ENCODE measurements around the gene PRSS53.
"Not testable (repeated sequence)": the region's sequence is repeated elsewhere in the genome, so short reads cannot be mapped to it uniquely, and the experiment has no call there.

The PRSS53 gene

DNA sequence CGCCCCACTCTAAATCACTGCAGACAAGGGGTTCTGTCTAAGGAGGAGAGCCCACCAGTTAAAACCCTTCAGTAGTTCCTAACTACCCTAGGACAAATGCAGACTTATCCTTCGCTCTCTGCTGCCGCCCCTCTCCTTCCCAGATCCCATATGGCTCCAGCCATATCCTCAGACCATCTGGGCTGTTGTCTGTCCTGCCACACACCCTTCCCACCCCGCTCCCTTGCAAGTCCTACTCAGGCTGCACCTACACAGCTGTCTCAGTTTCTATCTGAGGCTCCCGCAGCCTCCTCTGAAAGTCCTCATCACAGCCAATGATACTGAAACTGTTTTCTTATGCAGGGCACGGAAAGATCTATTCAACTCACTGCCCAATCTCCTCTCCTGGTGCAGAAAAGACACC lies 18.7 kb upstream of the PRSS53 start:
- Histone ChIP-seq H3K4me3 (ENCODE audit: low read length, poor library complexity, severe bottlenecking) (peak overlapping the region; percentile 79), H3K4me2 (ENCODE audit: low read depth, low read length, poor library complexity, severe bottlenecking) (peak overlapping the region; percentile 90), H3K9me3 (ENCODE audit: insufficient read depth, low read depth, low read length) (no peaks in the 10 kb centered on the region), H3K79me2 (ENCODE audit: insufficient read depth, low read length) (peaks cover 29% of the 10 kb centered on the region), H3K9me2 (replicated peaks; ENCODE audit: low read depth, low read length) (no peaks in the 10 kb centered on the region), H3F3A (ENCODE audit: low read depth) (0 out of 2 replicates have a peak, but pooled peaks cover 6% of the 10 kb centered on the region), H4K20me1 (ENCODE audit: insufficient read depth, low read length, poor library complexity, severe bottlenecking) (peaks cover 5% of the 10 kb centered on the region), H3K4me1 (ENCODE audit: insufficient read depth, low read length, poor library complexity, severe bottlenecking) (peaks cover 14% of the 10 kb centered on the region), H2AFZ (ENCODE audit: low read length) (peak overlapping the region; percentile 91; the same call in 1 of the 2 replicates), H3K27me3 (ENCODE audit: insufficient read depth, low read length, poor library complexity, severe bottlenecking) (no peaks in the 10 kb centered on the region), H3K9ac (ENCODE audit: low read depth, low read length, poor library complexity, severe bottlenecking) (peak overlapping the region; percentile 95), H3K36me3 (ENCODE audit: insufficient read depth, low read length) (peaks cover 12% of the 10 kb centered on the region; the same call in 1 of the 2 replicates)
- no peak for TF ChIP-seq EZH2phosphoT487 (IDR thresholded peaks at IDR 0.05; ENCODE audit: borderline replicate concordance)
- TF ChIP-seq, protein P1, sequence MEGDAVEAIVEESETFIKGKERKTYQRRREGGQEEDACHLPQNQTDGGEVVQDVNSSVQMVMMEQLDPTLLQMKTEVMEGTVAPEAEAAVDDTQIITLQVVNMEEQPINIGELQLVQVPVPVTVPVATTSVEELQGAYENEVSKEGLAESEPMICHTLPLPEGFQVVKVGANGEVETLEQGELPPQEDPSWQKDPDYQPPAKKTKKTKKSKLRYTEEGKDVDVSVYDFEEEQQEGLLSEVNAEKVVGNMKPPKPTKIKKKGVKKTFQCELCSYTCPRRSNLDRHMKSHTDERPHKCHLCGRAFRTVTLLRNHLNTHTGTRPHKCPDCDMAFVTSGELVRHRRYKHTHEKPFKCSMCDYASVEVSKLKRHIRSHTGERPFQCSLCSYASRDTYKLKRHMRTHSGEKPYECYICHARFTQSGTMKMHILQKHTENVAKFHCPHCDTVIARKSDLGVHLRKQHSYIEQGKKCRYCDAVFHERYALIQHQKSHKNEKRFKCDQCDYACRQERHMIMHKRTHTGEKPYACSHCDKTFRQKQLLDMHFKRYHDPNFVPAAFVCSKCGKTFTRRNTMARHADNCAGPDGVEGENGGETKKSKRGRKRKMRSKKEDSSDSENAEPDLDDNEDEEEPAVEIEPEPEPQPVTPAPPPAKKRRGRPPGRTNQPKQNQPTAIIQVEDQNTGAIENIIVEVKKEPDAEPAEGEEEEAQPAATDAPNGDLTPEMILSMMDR (conservative IDR thresholded peaks at IDR 0.05; ENCODE audit: low read length): no peak

DNA sequence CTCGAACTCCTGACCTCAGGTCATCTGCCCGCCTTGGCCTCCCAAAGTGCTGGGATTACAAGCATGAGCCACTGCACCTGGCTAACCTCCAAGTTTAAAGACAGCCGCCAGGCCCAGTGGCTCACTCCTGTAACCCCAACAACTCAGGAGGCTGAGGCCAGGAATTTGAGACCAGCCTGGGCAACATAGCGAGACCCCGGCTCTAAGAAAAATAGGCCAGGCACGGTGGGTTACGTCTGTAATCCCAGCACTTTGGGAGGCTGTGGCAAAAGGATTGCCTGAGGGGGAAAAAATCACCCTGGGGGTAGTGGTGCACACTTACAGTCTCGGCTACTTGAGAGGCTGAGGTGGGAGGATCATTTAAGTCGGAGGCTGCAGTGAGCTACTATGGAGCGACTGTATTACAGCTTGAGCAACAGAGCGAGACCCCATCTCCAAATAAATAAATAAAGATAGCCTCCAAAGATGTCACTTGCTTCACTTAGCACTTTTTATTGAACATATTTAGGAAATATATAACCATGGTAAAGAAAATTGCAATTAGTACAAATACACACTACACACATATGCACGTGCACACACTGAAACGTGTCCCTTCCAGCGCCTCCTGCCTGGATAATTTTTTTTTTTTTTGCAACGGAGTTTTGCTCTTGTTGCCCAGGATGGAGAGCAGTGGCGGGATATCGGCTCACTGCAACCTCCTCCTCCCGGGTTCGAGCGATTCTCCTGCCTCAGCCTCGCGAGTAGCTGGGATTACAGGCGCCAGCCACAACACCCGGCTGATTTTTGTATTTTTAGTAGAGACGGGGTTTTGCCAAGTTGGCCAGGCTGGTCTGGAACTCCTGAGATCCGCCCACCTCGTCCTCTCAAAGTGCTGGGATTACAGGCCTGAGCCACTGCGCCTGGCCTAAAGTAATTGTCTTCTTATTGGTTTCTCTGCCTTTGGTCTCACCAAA lies 18.0 kb upstream of the PRSS53 start:
- TF ChIP-seq EZH2phosphoT487 (IDR thresholded peaks at IDR 0.05; ENCODE audit: borderline replicate concordance): no peak
- TF ChIP-seq, protein P1 (conservative IDR thresholded peaks at IDR 0.05; ENCODE audit: low read length): no peak
- H2AFZ ChIP-seq (ENCODE audit: low read length): no peak overlapping the region
- H4K20me1 ChIP-seq (ENCODE audit: insufficient read depth, low read length, poor library complexity, severe bottlenecking): peaks cover 5% of the 10 kb centered on the region
- no peaks in the 10 kb centered on the region for H3K27me3 ChIP-seq (ENCODE audit: insufficient read depth, low read length, poor library complexity, severe bottlenecking)
- H3K4me1 ChIP-seq (ENCODE audit: insufficient read depth, low read length, poor library complexity, severe bottlenecking): peaks cover 14% of the 10 kb centered on the region
- H3K9me3 ChIP-seq (ENCODE audit: insufficient read depth, low read depth, low read length): no peaks in the 10 kb centered on the region
- no peaks in the 10 kb centered on the region for H3K9me2 ChIP-seq (replicated peaks; ENCODE audit: low read depth, low read length)
- H3K36me3 ChIP-seq (ENCODE audit: insufficient read depth, low read length): peaks cover 6% of the 10 kb centered on the region; the same call in 1 of the 2 replicates
- peak overlapping the region; percentile 95 for H3K9ac ChIP-seq (ENCODE audit: low read depth, low read length, poor library complexity, severe bottlenecking)
- H3K79me2 ChIP-seq (ENCODE audit: insufficient read depth, low read length): peaks cover 29% of the 10 kb centered on the region
- 0 out of 2 replicates have a peak, but pooled peaks cover 6% of the 10 kb centered on the region for H3F3A ChIP-seq (ENCODE audit: low read depth)
- peak overlapping the region; percentile 90 for H3K4me2 ChIP-seq (ENCODE audit: low read depth, low read length, poor library complexity, severe bottlenecking)
- peak overlapping the region; percentile 79 for H3K4me3 ChIP-seq (ENCODE audit: low read length, poor library complexity, severe bottlenecking)

DNA sequence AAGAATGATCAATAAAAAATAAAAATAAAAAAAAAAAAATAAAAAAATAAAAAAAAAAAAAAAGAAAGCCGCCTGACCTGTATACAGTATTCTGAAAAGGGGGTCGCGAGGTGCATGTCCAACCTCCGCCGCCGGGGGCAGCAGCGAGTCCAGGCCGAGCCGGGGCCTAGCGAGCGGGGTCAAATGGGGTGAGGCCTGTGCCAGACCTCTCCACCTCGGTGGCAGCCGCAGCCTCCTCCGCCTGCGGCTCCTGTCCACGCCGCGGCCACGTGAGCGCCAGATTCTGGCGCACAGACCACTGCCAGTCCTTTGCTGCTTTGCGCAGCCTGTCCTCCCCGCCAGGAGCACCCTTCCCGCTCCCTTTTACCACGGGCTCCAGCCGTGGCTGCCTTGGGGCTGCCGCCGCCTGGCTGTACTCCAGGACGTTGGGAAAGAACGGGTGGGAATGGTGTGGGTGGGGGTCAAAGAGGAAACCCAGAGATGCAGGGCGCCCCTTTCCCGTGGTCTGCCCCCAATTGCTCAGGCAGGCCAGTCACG lies 17.0 kb upstream of the PRSS53 start:
- Histone ChIP-seq H3K9ac (ENCODE audit: low read depth, low read length, poor library complexity, severe bottlenecking) (peak overlapping the region; percentile 50), H4K20me1 (ENCODE audit: insufficient read depth, low read length, poor library complexity, severe bottlenecking) (peaks cover 5% of the 10 kb centered on the region), H3K27me3 (ENCODE audit: insufficient read depth, low read length, poor library complexity, severe bottlenecking) (no peaks in the 10 kb centered on the region), H2AFZ (ENCODE audit: low read length) (peak overlapping the region; percentile 91; the same call in 1 of the 2 replicates), H3F3A (ENCODE audit: low read depth) (0 out of 2 replicates have a peak, but pooled peaks cover 6% of the 10 kb centered on the region), H3K4me3 (ENCODE audit: low read length, poor library complexity, severe bottlenecking) (no peak overlapping the region), H3K9me2 (replicated peaks; ENCODE audit: low read depth, low read length) (no peaks in the 10 kb centered on the region), H3K36me3 (ENCODE audit: insufficient read depth, low read length) (no peaks in the 10 kb centered on the region; the same call in 1 of the 2 replicates), H3K79me2 (ENCODE audit: insufficient read depth, low read length) (peaks cover 29% of the 10 kb centered on the region), H3K4me2 (ENCODE audit: low read depth, low read length, poor library complexity, severe bottlenecking) (peak overlapping the region; percentile 37), H3K9me3 (ENCODE audit: insufficient read depth, low read depth, low read length) (no peaks in the 10 kb centered on the region), H3K4me1 (ENCODE audit: insufficient read depth, low read length, poor library complexity, severe bottlenecking) (peaks cover 14% of the 10 kb centered on the region)
- TF ChIP-seq, protein P1 (conservative IDR thresholded peaks at IDR 0.05; ENCODE audit: low read length): peak; percentile 60
- no peak for TF ChIP-seq EZH2phosphoT487 (IDR thresholded peaks at IDR 0.05; ENCODE audit: borderline replicate concordance)

DNA sequence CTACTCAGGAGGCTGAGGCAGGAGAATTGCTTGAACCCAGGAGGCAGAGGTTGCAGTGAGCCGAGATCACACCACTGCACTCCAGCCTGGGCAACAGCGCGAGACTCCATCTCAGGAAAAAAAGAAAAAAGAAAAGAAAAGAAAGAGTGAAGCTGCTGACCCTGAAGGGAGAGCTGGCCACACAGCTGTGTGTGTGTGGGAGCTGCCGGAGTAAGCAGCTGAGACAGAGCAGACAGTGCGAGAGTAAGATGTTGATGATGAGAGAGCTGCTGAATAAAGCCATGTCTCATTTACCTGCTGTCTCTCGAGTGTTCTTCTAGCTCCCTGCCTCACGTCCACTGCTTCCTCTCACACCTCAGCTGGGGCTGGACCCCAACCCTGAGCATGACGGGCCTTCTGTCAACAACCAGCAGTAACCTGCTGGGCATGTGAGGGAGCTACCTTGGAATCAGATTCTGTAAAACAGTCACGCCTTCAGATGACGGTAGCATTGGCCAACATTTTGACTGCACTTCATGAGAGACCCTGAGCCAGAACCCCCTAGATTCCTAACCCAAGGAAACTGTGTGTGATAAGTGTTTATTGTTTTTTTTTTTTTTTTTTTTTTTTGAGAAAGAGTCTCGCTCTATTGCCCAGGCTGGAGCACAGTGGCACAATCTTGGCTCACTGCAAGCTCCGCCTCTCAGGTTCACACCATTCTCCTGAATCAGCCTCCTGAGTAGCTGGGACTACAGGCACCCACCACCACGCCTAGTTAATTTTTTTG lies 12.3 kb upstream of the PRSS53 start:
- H3F3A ChIP-seq (ENCODE audit: low read depth); H2AFZ ChIP-seq (ENCODE audit: low read length); H3K4me3 ChIP-seq (ENCODE audit: low read length, poor library complexity, severe bottlenecking); H3K36me3 ChIP-seq (ENCODE audit: insufficient read depth, low read length); H3K79me2 ChIP-seq (ENCODE audit: insufficient read depth, low read length); H3K9ac ChIP-seq (ENCODE audit: low read depth, low read length, poor library complexity, severe bottlenecking); H3K4me2 ChIP-seq (ENCODE audit: low read depth, low read length, poor library complexity, severe bottlenecking); H4K20me1 ChIP-seq (ENCODE audit: insufficient read depth, low read length, poor library complexity, severe bottlenecking); H3K4me1 ChIP-seq (ENCODE audit: insufficient read depth, low read length, poor library complexity, severe bottlenecking); H3K9me2 ChIP-seq (replicated peaks; ENCODE audit: low read depth, low read length); H3K9me3 ChIP-seq (ENCODE audit: insufficient read depth, low read depth, low read length); H3K27me3 ChIP-seq (ENCODE audit: insufficient read depth, low read length, poor library complexity, severe bottlenecking): not testable (repeated sequence)

Data from Loucy (cell line).